ENCODE measurements around the gene DOC2B.
"Not testable (repeated sequence)": the region's sequence is repeated elsewhere in the genome, so short reads cannot be mapped to it uniquely, and the experiment has no call there.

DOC2B gene

GRCh38 chr17:146983-147761, 34.3 kb downstream of the DOC2B start:
- H3K4me1 ChIP-seq (ENCODE audit: control insufficient read depth in 1 of 2, insufficient read depth in 2 of 2, low read length in 2 of 2) = no peaks in the 10 kb centered on the region
- no peak overlapping the region for H3K9ac ChIP-seq (ENCODE audit: low read depth in 1 of 2, low read length in 2 of 2)
- H3K4me3 ChIP-seq (ENCODE audit: low read depth in 1 of 2, low read length in 2 of 2) = no peak overlapping the region
- H3K27me3 ChIP-seq (ENCODE audit: control insufficient read depth in 1 of 2, insufficient read depth in 2 of 2, low read length in 2 of 2) = peaks cover 4% of the 10 kb centered on the region in 2 donors
- no peaks in the 10 kb centered on the region for H3K36me3 ChIP-seq (ENCODE audit: control insufficient read depth in 1 of 2, insufficient read depth in 2 of 2, low read length in 2 of 2)
- H3K27ac ChIP-seq (ENCODE audit: low read depth, low read length) = no peak overlapping the region
- H3K9me3 ChIP-seq (ENCODE audit: control insufficient read depth in 1 of 2, low read length in 2 of 2) = no peaks in the 10 kb centered on the region

GRCh38 chr17:146546-146945, 34.9 kb downstream of the DOC2B start:
- H3K4me1 ChIP-seq (ENCODE audit: control insufficient read depth in 1 of 2, insufficient read depth in 2 of 2, low read length in 2 of 2) = no peaks in the 10 kb centered on the region
- H3K9ac ChIP-seq (ENCODE audit: low read depth in 1 of 2, low read length in 2 of 2) = no peak overlapping the region
- H3K27ac ChIP-seq (ENCODE audit: low read depth, low read length) = no peak overlapping the region
- peaks cover 4% of the 10 kb centered on the region in 2 donors for H3K27me3 ChIP-seq (ENCODE audit: control insufficient read depth in 1 of 2, insufficient read depth in 2 of 2, low read length in 2 of 2)
- H3K4me3 ChIP-seq (ENCODE audit: low read depth in 1 of 2, low read length in 2 of 2) = no peak overlapping the region
- no peaks in the 10 kb centered on the region for H3K36me3 ChIP-seq (ENCODE audit: control insufficient read depth in 1 of 2, insufficient read depth in 2 of 2, low read length in 2 of 2)
- no peaks in the 10 kb centered on the region for H3K9me3 ChIP-seq (ENCODE audit: control insufficient read depth in 1 of 2, low read length in 2 of 2)

DNA sequence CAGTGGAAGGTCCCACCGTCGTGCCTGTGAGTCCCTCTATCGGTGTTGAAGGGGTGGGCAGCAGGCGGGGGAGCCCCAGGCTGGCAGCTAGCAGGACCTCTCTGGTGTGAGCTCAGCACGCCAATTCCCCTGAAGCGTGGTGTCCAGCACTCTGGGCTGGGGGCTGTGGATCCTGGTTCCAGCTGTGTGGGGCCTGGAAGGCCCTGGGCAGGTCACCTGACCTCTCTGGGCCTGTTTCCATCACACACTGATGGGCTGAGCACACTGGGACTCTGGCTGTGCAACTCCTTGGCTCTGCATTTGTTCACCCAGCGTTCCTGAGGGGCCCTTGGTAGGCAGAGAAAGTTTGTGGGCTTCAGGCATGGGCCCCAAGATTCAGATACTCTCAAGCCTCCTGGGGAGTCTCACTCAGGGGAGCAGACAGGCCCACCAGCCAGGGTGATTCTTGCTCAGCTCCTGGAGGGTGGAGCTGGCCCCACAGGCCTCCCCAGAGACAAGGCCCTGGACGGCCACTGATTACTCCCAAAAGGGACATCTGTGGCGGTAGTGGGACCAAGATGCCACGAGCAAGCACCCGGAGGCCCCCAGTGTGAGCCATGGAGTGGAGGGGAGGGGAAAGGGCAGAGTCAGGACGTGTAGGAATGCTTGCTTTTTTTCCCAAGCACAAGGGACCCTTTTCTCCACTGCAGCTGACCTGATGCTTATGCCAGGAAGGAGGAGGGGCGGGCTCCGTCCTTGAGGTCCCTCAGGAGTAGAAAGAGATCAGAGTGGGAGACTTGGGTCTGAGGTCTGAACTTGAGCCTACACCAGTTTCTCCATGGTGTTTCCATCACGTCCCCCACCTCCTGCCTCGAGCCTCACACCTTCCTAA, 35.5 kb downstream of the DOC2B start:
- Histone ChIP-seq H3K4me3 (ENCODE audit: low read depth in 1 of 2, low read length in 2 of 2) (no peak overlapping the region), H3K27me3 (ENCODE audit: control insufficient read depth in 1 of 2, insufficient read depth in 2 of 2, low read length in 2 of 2) (peaks cover 4% of the 10 kb centered on the region in 2 donors), H3K4me1 (ENCODE audit: control insufficient read depth in 1 of 2, insufficient read depth in 2 of 2, low read length in 2 of 2) (no peaks in the 10 kb centered on the region), H3K9ac (ENCODE audit: low read depth in 1 of 2, low read length in 2 of 2) (no peak overlapping the region), H3K9me3 (ENCODE audit: control insufficient read depth in 1 of 2, low read length in 2 of 2) (no peaks in the 10 kb centered on the region), H3K27ac (ENCODE audit: low read depth, low read length) (no peak overlapping the region), H3K36me3 (ENCODE audit: control insufficient read depth in 1 of 2, insufficient read depth in 2 of 2, low read length in 2 of 2) (no peaks in the 10 kb centered on the region)

DNA sequence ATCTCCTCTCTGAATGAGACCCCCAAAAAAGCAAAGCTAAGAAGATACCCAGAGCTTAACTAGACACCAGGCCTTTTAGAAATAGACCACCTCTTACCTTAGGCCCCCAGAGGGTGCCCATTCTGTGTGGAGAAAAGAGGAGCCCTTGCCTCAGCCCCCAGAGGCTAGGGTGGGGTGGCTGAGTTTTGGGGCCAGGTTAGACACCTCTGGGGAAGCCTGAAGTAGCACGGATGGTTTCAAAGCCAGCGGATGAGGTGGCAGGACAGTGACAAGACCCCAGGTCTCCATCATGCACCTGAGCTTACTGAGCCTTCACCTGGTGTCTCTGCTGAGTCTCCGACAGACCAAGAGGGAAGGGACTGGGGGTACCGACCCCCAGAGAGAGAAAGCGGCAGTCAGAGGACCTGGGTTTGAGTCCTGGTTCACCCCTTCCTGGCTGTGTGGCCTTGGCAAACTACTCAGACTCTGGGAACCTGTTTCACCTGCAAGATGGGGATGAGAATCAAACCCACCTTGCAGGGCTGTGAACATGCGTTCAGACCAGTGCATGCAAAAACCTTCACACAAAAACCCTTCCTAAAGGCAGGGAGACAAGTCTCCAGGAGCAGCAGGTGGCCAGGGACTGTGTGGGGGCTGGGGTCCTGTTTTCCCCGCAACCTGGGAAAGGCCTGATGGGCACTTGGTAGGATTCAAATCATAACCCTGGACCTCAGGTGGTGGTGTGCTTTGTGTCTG, 36.3 kb downstream of the DOC2B start:
- no peak overlapping the region for H3K4me3 ChIP-seq (ENCODE audit: low read depth in 1 of 2, low read length in 2 of 2)
- H3K9me3 ChIP-seq (ENCODE audit: control insufficient read depth in 1 of 2, low read length in 2 of 2) = no peaks in the 10 kb centered on the region
- H3K4me1 ChIP-seq (ENCODE audit: control insufficient read depth in 1 of 2, insufficient read depth in 2 of 2, low read length in 2 of 2) = no peaks in the 10 kb centered on the region
- H3K27me3 ChIP-seq (ENCODE audit: control insufficient read depth in 1 of 2, insufficient read depth in 2 of 2, low read length in 2 of 2) = peaks cover 4% of the 10 kb centered on the region in 2 donors
- no peak overlapping the region for H3K9ac ChIP-seq (ENCODE audit: low read depth in 1 of 2, low read length in 2 of 2)
- H3K27ac ChIP-seq (ENCODE audit: low read depth, low read length) = no peak overlapping the region
- H3K36me3 ChIP-seq (ENCODE audit: control insufficient read depth in 1 of 2, insufficient read depth in 2 of 2, low read length in 2 of 2) = no peaks in the 10 kb centered on the region

DNA sequence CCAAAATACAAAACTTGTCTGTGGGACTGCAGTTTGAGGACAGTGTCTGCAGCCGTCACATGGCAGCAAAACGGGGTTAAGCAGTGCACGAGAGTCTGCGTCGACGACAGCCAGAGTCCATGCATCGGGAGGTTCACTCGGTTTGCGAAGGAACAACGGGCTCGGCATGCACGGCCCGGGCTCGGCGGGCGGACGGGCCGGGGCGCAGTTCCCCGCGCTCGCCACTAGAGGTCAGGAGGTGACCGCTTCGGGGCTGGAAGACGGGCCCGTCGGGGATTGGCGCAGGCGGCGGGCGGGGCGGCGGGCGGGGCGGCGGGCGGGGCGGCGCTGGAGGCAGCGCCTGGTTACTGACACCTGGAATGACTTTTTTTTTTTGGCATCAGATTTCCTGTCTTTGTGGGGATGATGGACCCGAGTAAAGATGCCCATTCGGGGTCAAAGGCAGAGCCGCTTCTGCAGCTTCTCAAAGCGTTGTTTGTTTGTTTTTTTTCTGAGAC, 37.6 kb downstream of the DOC2B start:
- H3K36me3 ChIP-seq (ENCODE audit: control insufficient read depth in 1 of 2, insufficient read depth in 2 of 2, low read length in 2 of 2) = no peaks in the 10 kb centered on the region
- H3K9ac ChIP-seq (ENCODE audit: low read depth in 1 of 2, low read length in 2 of 2) = no peak overlapping the region
- H3K9me3 ChIP-seq (ENCODE audit: control insufficient read depth in 1 of 2, low read length in 2 of 2) = no peaks in the 10 kb centered on the region
- H3K4me1 ChIP-seq (ENCODE audit: control insufficient read depth in 1 of 2, insufficient read depth in 2 of 2, low read length in 2 of 2) = no peaks in the 10 kb centered on the region
- no peak overlapping the region for H3K27ac ChIP-seq (ENCODE audit: low read depth, low read length)
- H3K4me3 ChIP-seq (ENCODE audit: low read depth in 1 of 2, low read length in 2 of 2) = no peak overlapping the region
- peaks cover 4% of the 10 kb centered on the region in 2 donors for H3K27me3 ChIP-seq (ENCODE audit: control insufficient read depth in 1 of 2, insufficient read depth in 2 of 2, low read length in 2 of 2)

- Histone ChIP-seq H3K27ac (ENCODE audit: low read depth, low read length) (no peak overlapping the region), H3K4me1 (ENCODE audit: control insufficient read depth in 1 of 2, insufficient read depth in 2 of 2, low read length in 2 of 2) (no peaks in the 10 kb centered on the region), H3K36me3 (ENCODE audit: control insufficient read depth in 1 of 2, insufficient read depth in 2 of 2, low read length in 2 of 2) (no peaks in the 10 kb centered on the region), H3K4me3 (ENCODE audit: low read depth in 1 of 2, low read length in 2 of 2) (no peak overlapping the region), H3K27me3 (ENCODE audit: control insufficient read depth in 1 of 2, insufficient read depth in 2 of 2, low read length in 2 of 2) (peaks cover 4% of the 10 kb centered on the region in 2 donors), H3K9ac (ENCODE audit: low read depth in 1 of 2, low read length in 2 of 2) (no peak overlapping the region), H3K9me3 (ENCODE audit: control insufficient read depth in 1 of 2, low read length in 2 of 2) (no peaks in the 10 kb centered on the region)
Measured at GRCh38 chr17:142876-143784, 38.3 kb downstream of the DOC2B start.

DNA sequence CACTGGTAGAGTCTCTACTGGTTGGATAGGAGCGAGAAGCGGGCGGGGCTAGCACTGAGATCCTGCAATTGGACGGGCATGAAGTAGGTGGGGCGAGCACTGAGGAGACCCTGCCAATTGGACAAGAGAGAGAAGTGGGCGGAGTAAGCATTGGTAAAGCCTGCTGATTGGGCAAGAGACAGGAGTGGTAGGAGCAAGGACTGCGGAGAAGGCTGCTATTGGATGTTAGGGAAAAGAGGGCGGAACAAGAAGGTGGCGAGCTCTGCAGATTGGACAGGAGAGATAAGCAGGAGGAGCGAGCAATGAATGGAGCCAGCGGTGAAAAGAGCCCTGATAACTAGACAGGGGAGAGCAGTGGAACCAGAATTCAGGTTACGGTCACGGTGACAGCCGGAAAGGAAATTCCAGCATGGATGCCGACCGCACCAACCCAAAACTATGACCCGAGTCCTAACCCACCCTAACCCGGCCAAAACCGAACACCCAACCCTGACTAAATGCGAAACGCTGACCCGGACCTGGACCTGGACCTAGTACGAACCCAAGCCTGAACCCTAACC, 39.3 kb downstream of the DOC2B start:
- Histone ChIP-seq H3K9ac (ENCODE audit: low read depth in 1 of 2, low read length in 2 of 2) (no peak overlapping the region), H3K4me1 (ENCODE audit: control insufficient read depth in 1 of 2, insufficient read depth in 2 of 2, low read length in 2 of 2) (no peaks in the 10 kb centered on the region), H3K27me3 (ENCODE audit: control insufficient read depth in 1 of 2, insufficient read depth in 2 of 2, low read length in 2 of 2) (peaks cover 4% of the 10 kb centered on the region in 2 donors), H3K36me3 (ENCODE audit: control insufficient read depth in 1 of 2, insufficient read depth in 2 of 2, low read length in 2 of 2) (no peaks in the 10 kb centered on the region), H3K27ac (ENCODE audit: low read depth, low read length) (no peak overlapping the region), H3K4me3 (ENCODE audit: low read depth in 1 of 2, low read length in 2 of 2) (no peak overlapping the region), H3K9me3 (ENCODE audit: control insufficient read depth in 1 of 2, low read length in 2 of 2) (no peaks in the 10 kb centered on the region)

DNA sequence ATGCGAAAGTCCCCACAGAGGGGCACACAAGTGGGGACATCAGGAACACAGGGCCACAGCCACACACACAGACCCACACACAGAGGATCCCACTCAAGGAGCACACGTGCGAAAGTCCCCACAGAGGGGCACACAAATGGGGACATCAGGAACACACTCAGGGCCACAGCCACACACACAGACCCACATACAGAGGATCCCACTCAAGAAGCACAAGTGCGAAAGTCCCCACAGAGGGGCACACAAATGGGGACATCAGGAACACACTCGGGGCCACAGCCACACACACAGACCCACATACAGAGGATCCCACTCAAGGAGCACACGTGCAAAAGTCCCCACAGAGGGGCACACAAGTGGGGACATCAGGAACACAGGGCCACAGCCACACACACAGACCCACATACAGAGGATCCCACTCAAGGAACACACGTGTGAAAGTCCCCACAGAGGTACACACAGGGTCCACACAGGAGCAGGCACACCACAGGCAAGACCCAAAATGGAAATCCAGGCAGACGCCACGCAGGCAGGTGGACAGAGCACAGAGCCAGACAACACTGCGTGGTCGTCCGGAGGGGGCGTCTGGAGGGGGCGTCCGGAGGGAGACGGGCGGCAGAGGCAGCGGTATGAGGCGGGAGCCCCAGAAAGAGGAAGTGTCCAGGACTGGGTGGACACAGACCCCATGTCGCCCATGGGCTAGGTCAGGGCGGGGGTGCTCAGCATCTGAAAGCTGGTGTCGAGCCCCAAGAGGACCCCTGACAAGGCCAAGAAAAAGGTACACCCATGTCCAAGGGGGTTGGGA, 41.8 kb downstream of the DOC2B start:
- H3K27me3 ChIP-seq (ENCODE audit: control insufficient read depth in 1 of 2, insufficient read depth in 2 of 2, low read length in 2 of 2); H3K36me3 ChIP-seq (ENCODE audit: control insufficient read depth in 1 of 2, insufficient read depth in 2 of 2, low read length in 2 of 2); H3K4me1 ChIP-seq (ENCODE audit: control insufficient read depth in 1 of 2, insufficient read depth in 2 of 2, low read length in 2 of 2); H3K27ac ChIP-seq (ENCODE audit: low read depth, low read length); H3K9ac ChIP-seq (ENCODE audit: low read depth in 1 of 2, low read length in 2 of 2); H3K4me3 ChIP-seq (ENCODE audit: low read depth in 1 of 2, low read length in 2 of 2); H3K9me3 ChIP-seq (ENCODE audit: control insufficient read depth in 1 of 2, low read length in 2 of 2): not testable (repeated sequence)
